ENCODE measurements around the gene FMNL1.

Gene FMNL1

GRCh38 chr17:45284176-45285140, 62.8 kb downstream of the FMNL1 start:
- no peak for DNase-seq

GRCh38 chr17:45286286-45286685, 64.6 kb downstream of the FMNL1 start:
- no peak for DNase-seq

GRCh38 chr17:45287526-45288500, 66.1 kb downstream of the FMNL1 start:
- peak; percentile 52 for DNase-seq

GRCh38 chr17:45288825-45289224, 67.1 kb downstream of the FMNL1 start:
- DNase-seq = no peak

GRCh38 chr17:45289301-45290268, 67.9 kb downstream of the FMNL1 start:
- DNase-seq = no peak

- DNase-seq = no peak
Measured at GRCh38 chr17:45290269-45290765, 68.6 kb downstream of the FMNL1 start.

GRCh38 chr17:45291171-45291805, 69.6 kb downstream of the FMNL1 start:
- no peak for DNase-seq

GRCh38 chr17:45292696-45293412, 71.2 kb downstream of the FMNL1 start:
- no peak for DNase-seq

- DNase-seq = peak; percentile 97
Measured at GRCh38 chr17:45293413-45294211, 71.9 kb downstream of the FMNL1 start.

- DNase-seq = peak; percentile 87
Measured at GRCh38 chr17:45294506-45294905, 72.8 kb downstream of the FMNL1 start.

- peak; percentile 91 for DNase-seq
Measured at GRCh38 chr17:45296003-45296832, 74.5 kb downstream of the FMNL1 start.

GRCh38 chr17:45296833-45297124, 75.1 kb downstream of the FMNL1 start:
- DNase-seq = peak; percentile 54

Data from EL (cell line).